IMR-90 (cell line): ENCODE data around the gene EMX2. TPM values are rescaled to one million over a fixed set of nuclear protein-coding genes. Genes with fewer than 3 reads are reported as not detected.

ENCODE experiments used
- ATAC-seq: fragments of 200-7000 bp; cut with Tn5 transposase; 2 replicates; pipeline ENCODE4 v1.9.1; 2020; ENCODE audit warnings: low read depth, mild to moderate bottlenecking, moderate library complexity
- BruUV-seq: library from RNA; stranded (reverse); fragments of 400-500 nt; replicated peaks from 2 replicates; lab custom pipeline; 2021; lab: Mats Ljungman, UMichigan
- CTCF ChIA-PET: fragments of 300-600 bp; formaldehyde crosslinking; extraction: SDS; loops from one replicate; lab custom pipeline; 2021; ENCODE audit warnings: antibody characterized with exemption; lab: Yijun Ruan, JAX
- POLR2A ChIA-PET: fragments of 300-600 bp; sonication (Branson Sonifier 250); formaldehyde crosslinking; loops from one replicate; lab custom pipeline; 2022; ENCODE audit warnings: antibody characterized with exemption; ENCODE audit not compliant: unreplicated experiment; lab: Charles Lee
- DNase-seq: peaks from one replicate; pipeline ENCODE4 v3.0.0; 2013
- H2AFZ ChIP-seq: replicated peaks from 2 replicates; pipeline ENCODE3; 2013; ENCODE audit warnings: low read length, mild to moderate bottlenecking; ENCODE audit not compliant: poor library complexity
- H2AK5ac ChIP-seq: 2 replicates; pipeline ENCODE4 v1.6.1; 2013; ENCODE audit warnings: low read depth, low read length, inconsistent platforms
- H2AK9ac ChIP-seq: replicated peaks from 2 replicates; pipeline ENCODE3; 2013; ENCODE audit warnings: mild to moderate bottlenecking, low read depth, low read length, moderate library complexity; ENCODE audit not compliant: poor library complexity
- H2BK120ac ChIP-seq: 2 replicates; pipeline ENCODE4 v1.6.1; 2013; ENCODE audit warnings: low read depth, low read length, inconsistent platforms
- H2BK15ac ChIP-seq: 3 replicates; pipeline ENCODE4 v1.6.1; 2013; ENCODE audit warnings: low read depth, low read length, inconsistent platforms
- H2BK20ac ChIP-seq: 2 replicates; pipeline ENCODE4 v1.6.1; 2013; ENCODE audit warnings: low read depth, mild to moderate bottlenecking, inconsistent platforms, low read length, moderate library complexity
- H2BK5ac ChIP-seq: 2 replicates; pipeline ENCODE4 v1.6.1; 2013; ENCODE audit warnings: mild to moderate bottlenecking, low read depth, low read length, inconsistent platforms; ENCODE audit not compliant: poor library complexity, severe bottlenecking
- H3K14ac ChIP-seq: replicated peaks from 2 replicates; pipeline ENCODE4 v1.6.1; 2013; ENCODE audit warnings: low read depth, low read length, inconsistent platforms
- H3K18ac ChIP-seq: 2 replicates; pipeline ENCODE4 v1.6.1; 2013; ENCODE audit warnings: low read depth, low read length, control low read depth
- H3K23ac ChIP-seq: 2 replicates; pipeline ENCODE4 v1.6.1; 2013; ENCODE audit warnings: low read depth, low read length, inconsistent platforms
- H3K27ac ChIP-seq: 2 replicates; pipeline ENCODE4 v1.5.1; 2013; ENCODE audit warnings: mild to moderate bottlenecking, control low read depth, low read length; ENCODE audit not compliant: insufficient read depth
- H3K27me3 ChIP-seq: 2 replicates; pipeline ENCODE4 v1.6.1; 2013; ENCODE audit warnings: low read length; ENCODE audit not compliant: control insufficient read depth, insufficient read depth
- H3K36me3 ChIP-seq: 2 replicates; pipeline ENCODE4 v1.6.1; 2013; ENCODE audit warnings: low read length, mixed read lengths; ENCODE audit not compliant: control insufficient read depth, insufficient read depth
- H3K4ac ChIP-seq: 2 replicates; pipeline ENCODE4 v1.6.1; 2013; ENCODE audit warnings: low read depth, low read length, inconsistent platforms
- H3K4me1 ChIP-seq: 2 replicates; pipeline ENCODE4 v1.6.1; 2013; ENCODE audit warnings: low read length, mixed read lengths; ENCODE audit not compliant: control insufficient read depth, insufficient read depth
- H3K4me2 ChIP-seq: 2 replicates; pipeline ENCODE4 v1.6.1; 2013; ENCODE audit warnings: low read depth, mild to moderate bottlenecking, control low read depth, low read length, moderate library complexity
- H3K4me3 ChIP-seq: 2 replicates; pipeline ENCODE4 v1.5.1; 2013; ENCODE audit warnings: low read depth, mild to moderate bottlenecking, control low read depth, low read length, moderate library complexity; ENCODE audit not compliant: insufficient read depth
- H3K56ac ChIP-seq: 2 replicates; pipeline ENCODE4 v1.6.1; 2013; ENCODE audit warnings: low read length, inconsistent platforms; ENCODE audit not compliant: insufficient read depth; ENCODE audit errors: extremely low read depth
- H3K79me1 ChIP-seq, 2 experiments: 2 replicates each; pipeline ENCODE4 v1.6.1; 2013; ENCODE audit warnings: low read length in 2 of 2, inconsistent platforms in 1 of 2, low read depth in 1 of 2
- H3K9ac ChIP-seq: 2 replicates; pipeline ENCODE4 v1.6.1; 2013; ENCODE audit warnings: low read depth, low read length, control low read depth
- H3K9me1 ChIP-seq: 2 replicates; pipeline ENCODE4 v1.6.1; 2013; ENCODE audit warnings: low read length, inconsistent platforms; ENCODE audit not compliant: insufficient read depth
- H3K9me3 ChIP-seq: 2 replicates; pipeline ENCODE4 v1.6.1; 2013; ENCODE audit warnings: low read length; ENCODE audit not compliant: control insufficient read depth, insufficient read depth
- H4K20me1 ChIP-seq: 2 replicates; pipeline ENCODE4 v1.6.1; 2013; ENCODE audit warnings: low read length, inconsistent platforms; ENCODE audit not compliant: insufficient read depth
- H4K5ac ChIP-seq: 2 replicates; pipeline ENCODE4 v1.6.1; 2013; ENCODE audit warnings: mild to moderate bottlenecking, low read depth, low read length, control low read depth
- H4K8ac ChIP-seq, 2 experiments: 2 replicates each; pipeline ENCODE4 v1.6.1; 2013; ENCODE audit warnings: low read depth in 2 of 2, low read length in 2 of 2, control low read depth in 1 of 2, inconsistent platforms in 1 of 2
- H4K91ac ChIP-seq: 2 replicates; pipeline ENCODE4 v1.6.1; 2013; ENCODE audit warnings: low read depth, low read length, inconsistent platforms; ENCODE audit not compliant: insufficient read depth
- BHLHE40 ChIP-seq: fragments of 150-350 bp; IDR thresholded peaks from 2 replicates; pipeline ENCODE4 v1.6.1; 2016; ENCODE audit warnings: mild to moderate bottlenecking, low read depth, low read length
- CEBPB ChIP-seq: IDR thresholded peaks from 2 replicates; pipeline ENCODE4 v1.6.1; 2012; ENCODE audit warnings: low read depth, low read length, improper control_type of control experiment
- CHD1 ChIP-seq: IDR thresholded peaks from 2 replicates; pipeline ENCODE4 v1.6.1; 2012; ENCODE audit warnings: low read depth, low read length, improper control_type of control experiment
- ELK1 ChIP-seq: fragments of 150-350 bp; IDR thresholded peaks from 2 replicates; pipeline ENCODE4 v1.6.1; 2016; ENCODE audit warnings: low read depth, mild to moderate bottlenecking, low read length, moderate library complexity, borderline replicate concordance
- FOS ChIP-seq: fragments of 150-350 bp; IDR thresholded peaks from 2 replicates; pipeline ENCODE4 v1.6.1; 2016; ENCODE audit warnings: low read depth, low read length
- MAZ ChIP-seq: IDR thresholded peaks from 2 replicates; pipeline ENCODE4 v1.6.1; 2012; ENCODE audit warnings: low read depth, mild to moderate bottlenecking, low read length, improper control_type of control experiment, moderate library complexity, borderline replicate concordance
- MXI1 ChIP-seq: IDR thresholded peaks from 2 replicates; pipeline ENCODE4 v1.6.1; 2012; ENCODE audit warnings: low read depth, mild to moderate bottlenecking, low read length, moderate library complexity, borderline replicate concordance
- NFE2L2 ChIP-seq: fragments of 150-350 bp; IDR thresholded peaks from 2 replicates; pipeline ENCODE4 v1.6.1; 2016; ENCODE audit warnings: low read depth, mild to moderate bottlenecking, low read length
- POLR2A ChIP-seq: IDR thresholded peaks from 2 replicates; pipeline ENCODE4 v1.6.1; 2012; ENCODE audit warnings: mild to moderate bottlenecking, low read depth, low read length
- RAD21 ChIP-seq: IDR thresholded peaks from 2 replicates; pipeline ENCODE4 v1.6.1; 2012; ENCODE audit warnings: low read length, improper control_type of control experiment
- RCOR1 ChIP-seq: IDR thresholded peaks from 2 replicates; pipeline ENCODE4 v1.6.1; 2012; ENCODE audit warnings: mild to moderate bottlenecking, low read length, improper control_type of control experiment; ENCODE audit not compliant: insufficient replicate concordance
- RFX5 ChIP-seq: IDR thresholded peaks from 2 replicates; pipeline ENCODE4 v1.8.0; 2012; ENCODE audit warnings: low read depth, mild to moderate bottlenecking, low read length, moderate library complexity
- SMC3 ChIP-seq: fragments of 150-350 bp; IDR thresholded peaks from 2 replicates; pipeline ENCODE4 v1.6.1; 2016; ENCODE audit warnings: low read depth, mild to moderate bottlenecking, antibody characterized with exemption, low read length, moderate library complexity
- WGBS, 2 experiments: methylation state at CpG; one replicate each; pipeline versions ENCODE4 v1.1.5 to v1.1.7; 2013; ENCODE audit warnings: missing lambda C conversion rate in 2 of 2; ENCODE audit not compliant: insufficient read length in 1 of 2; ENCODE audit errors: extremely low coverage in 2 of 2; 5-methylcytosine and 5-hydroxymethylcytosine counted together
- dilution Hi-C: fragments of 300-500 bp; cut with HindIII; formaldehyde crosslinking; loops from one replicate; pipeline ENCODE4 v1.14.3; 2018; ENCODE audit warnings: low sequenced_read_pairs; ENCODE audit not compliant: unreplicated experiment
- in situ Hi-C: fragments of 300-500 bp; cut with MboI; formaldehyde crosslinking; loops from 3 replicates; pipeline ENCODE4 v1.14.3; 2019; ENCODE audit warnings: low sequenced_read_pairs, inconsistent platforms, mixed read lengths
- intact Hi-C: fragments of 100-400 bp; cut with micrococcal nuclease; formaldehyde crosslinking; loops from 2 replicates; pipeline ENCODE4 v1.10.0; 2022
- polyA plus RNA-seq, 3 experiments: library from polyadenylated mRNA; depleted of rRNA; stranded (reverse); fragments of >200 nt; gene quantifications; 2 replicates each; pipeline ENCODE4 v1.2.3, GENCODE V29; 2012; ENCODE audit warnings: low replicate concordance in 1 of 3
- total RNA-seq: library from RNA; depleted of rRNA; stranded (reverse); fragments of >200 nt; gene quantifications from 2 replicates; pipeline ENCODE4 v1.2.3, GENCODE V29; 2012
- TF ChIP-seq, protein P1 (sequence below): fragments of 150-350 bp; IDR thresholded peaks from 2 replicates; pipeline ENCODE4 v1.6.1; 2017; ENCODE audit warnings: mild to moderate bottlenecking, antibody characterized with exemption, low read length, low read depth
- TF ChIP-seq, protein P2 (sequence below): conservative IDR thresholded peaks from 2 replicates; pipeline ENCODE4 v1.5.1; 2012; ENCODE audit warnings: mild to moderate bottlenecking, low read depth, low read length, improper control_type of control experiment

EMX2 gene
- total and polyA plus RNA-seq, 2 of the 4 experiments (the other 2 are of a cell fraction), result not detected

DNA sequence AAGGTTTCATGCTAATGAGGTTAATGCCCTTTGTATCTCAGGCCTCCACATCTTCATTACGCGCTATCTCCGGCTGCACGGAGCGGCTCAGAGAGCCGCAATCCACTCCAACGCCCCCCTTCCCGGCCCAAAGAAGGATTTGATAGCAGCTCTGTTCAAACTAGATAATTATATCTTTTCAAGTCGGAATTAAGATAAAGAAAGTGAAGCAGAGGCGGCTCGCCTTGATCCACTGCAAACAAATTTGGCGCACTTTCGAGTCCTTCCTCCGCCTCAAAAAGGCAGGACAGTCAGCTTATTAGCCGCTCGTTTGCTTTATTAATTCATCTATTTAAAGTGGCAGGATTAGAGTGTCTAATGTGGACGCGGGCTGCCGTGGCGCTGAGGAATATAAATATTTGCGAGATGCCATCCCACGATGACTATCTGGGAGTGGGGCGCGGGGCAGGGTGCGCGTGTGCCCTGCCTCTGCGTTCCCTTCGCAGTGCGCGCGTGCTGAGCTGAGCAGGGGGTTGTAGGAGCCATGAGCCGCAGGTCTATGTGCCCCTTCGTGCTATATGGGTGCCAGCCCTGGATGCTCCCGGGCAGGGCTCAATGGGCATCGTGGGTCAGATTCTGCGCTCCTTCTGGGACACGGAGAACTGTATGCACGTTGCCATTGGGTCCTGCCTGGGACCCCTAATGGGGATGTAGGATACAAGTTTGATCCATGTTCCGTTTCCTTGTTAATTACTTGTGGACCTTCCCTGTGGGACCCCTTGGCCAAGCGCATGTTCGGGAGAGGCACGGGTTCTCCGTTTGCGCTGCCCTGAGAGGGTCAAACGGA lies 9.0 kb downstream of the EMX2 start:
- whole genome bisulfite sequencing, 2 experiments, result 5% methylated on average over 14 of the region's 45 CpGs; no CpG with 5 or more reads in 1 of the 2 experiments
- dilution Hi-C loops, result no loop called here

More for the DNA sequence above, 9.0 kb downstream of the EMX2 start:
- no peak overlapping the region for H3K14ac ChIP-seq
- H2AK9ac ChIP-seq, result no peak overlapping the region
- no peak overlapping the region for H3K4me3 ChIP-seq
- no peak overlapping the region for H3K56ac ChIP-seq
- DNase-seq (no peak), ATAC-seq (no peak)
- H3K9me1 ChIP-seq, result no peaks in the 10 kb centered on the region
- no peak overlapping the region for H3K23ac ChIP-seq
- no peaks in the 10 kb centered on the region for H3K79me1 ChIP-seq
- H2AK5ac ChIP-seq, result no peak overlapping the region
- H3K4me1 ChIP-seq, result no peaks in the 10 kb centered on the region
- H2AFZ ChIP-seq, result peak overlapping the region; percentile 49
- TF ChIP-seq CHD1 (no peak), RFX5 (no peak), RAD21 (no peak), MAZ (no peak), RCOR1 (no peak), SMC3 (no peak), BHLHE40 (no peak), ELK1 (no peak), POLR2A (no peak), CEBPB (no peak), MXI1 (no peak), FOS (no peak), NFE2L2 (no peak)
- TF ChIP-seq, protein P1, sequence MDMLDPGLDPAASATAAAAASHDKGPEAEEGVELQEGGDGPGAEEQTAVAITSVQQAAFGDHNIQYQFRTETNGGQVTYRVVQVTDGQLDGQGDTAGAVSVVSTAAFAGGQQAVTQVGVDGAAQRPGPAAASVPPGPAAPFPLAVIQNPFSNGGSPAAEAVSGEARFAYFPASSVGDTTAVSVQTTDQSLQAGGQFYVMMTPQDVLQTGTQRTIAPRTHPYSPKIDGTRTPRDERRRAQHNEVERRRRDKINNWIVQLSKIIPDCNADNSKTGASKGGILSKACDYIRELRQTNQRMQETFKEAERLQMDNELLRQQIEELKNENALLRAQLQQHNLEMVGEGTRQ, result no peak
- TF ChIP-seq, protein P2, sequence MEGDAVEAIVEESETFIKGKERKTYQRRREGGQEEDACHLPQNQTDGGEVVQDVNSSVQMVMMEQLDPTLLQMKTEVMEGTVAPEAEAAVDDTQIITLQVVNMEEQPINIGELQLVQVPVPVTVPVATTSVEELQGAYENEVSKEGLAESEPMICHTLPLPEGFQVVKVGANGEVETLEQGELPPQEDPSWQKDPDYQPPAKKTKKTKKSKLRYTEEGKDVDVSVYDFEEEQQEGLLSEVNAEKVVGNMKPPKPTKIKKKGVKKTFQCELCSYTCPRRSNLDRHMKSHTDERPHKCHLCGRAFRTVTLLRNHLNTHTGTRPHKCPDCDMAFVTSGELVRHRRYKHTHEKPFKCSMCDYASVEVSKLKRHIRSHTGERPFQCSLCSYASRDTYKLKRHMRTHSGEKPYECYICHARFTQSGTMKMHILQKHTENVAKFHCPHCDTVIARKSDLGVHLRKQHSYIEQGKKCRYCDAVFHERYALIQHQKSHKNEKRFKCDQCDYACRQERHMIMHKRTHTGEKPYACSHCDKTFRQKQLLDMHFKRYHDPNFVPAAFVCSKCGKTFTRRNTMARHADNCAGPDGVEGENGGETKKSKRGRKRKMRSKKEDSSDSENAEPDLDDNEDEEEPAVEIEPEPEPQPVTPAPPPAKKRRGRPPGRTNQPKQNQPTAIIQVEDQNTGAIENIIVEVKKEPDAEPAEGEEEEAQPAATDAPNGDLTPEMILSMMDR, result no peak
- POLR2A ChIA-PET, result no interaction called here
- no peaks in the 10 kb centered on the region for H3K36me3 ChIP-seq
- intact Hi-C loops, result no loop called here
- H3K4ac ChIP-seq, result no peak overlapping the region
- no peak overlapping the region for H3K4me2 ChIP-seq
- no peak overlapping the region for H2BK120ac ChIP-seq
- H3K27me3 ChIP-seq, result peaks cover 67% of the 10 kb centered on the region
- no peak overlapping the region for H2BK15ac ChIP-seq
- CTCF ChIA-PET, result interaction anchor here (0.8 to 1.0 kb wide), 2 partner anchors 56 to 689 kb away, joined by 3 read pairs; no protein-coding TSS in a partner anchor
- H4K91ac ChIP-seq, result no peak overlapping the region
- H4K5ac ChIP-seq, result no peak overlapping the region
- H3K18ac ChIP-seq, result no peak overlapping the region
- no peak overlapping the region for H3K9ac ChIP-seq
- H3K9me3 ChIP-seq, result peaks cover 2% of the 10 kb centered on the region; the same call in 1 of the 2 replicates
- H4K8ac ChIP-seq, result no peak overlapping the region
- BruUV-seq, result no TSS peak
- no peak overlapping the region for H2BK20ac ChIP-seq
- no peaks in the 10 kb centered on the region for H4K20me1 ChIP-seq
- in situ Hi-C loops, result no loop called here
- H2BK5ac ChIP-seq, result no peak overlapping the region
- no peak overlapping the region for H3K27ac ChIP-seq
